HG02678 (cell line): Measurements from ENCODE around the gene SNAPIN.
"Not testable (repeated sequence)": the region's sequence is repeated elsewhere in the genome, so short reads cannot be mapped to it uniquely, and the experiment has no call there.

ENCODE experiments used
- ATAC-seq: cut with Tn5 transposase; IDR thresholded peaks from one replicate; pipeline ENCODE4 v1.9.1; 2021; ENCODE audit warnings: mild to moderate bottlenecking, moderate library complexity; ENCODE audit not compliant: unreplicated experiment

SNAPIN gene

GRCh38 chr1:153646672-153647345 lies 11.7 kb upstream of the SNAPIN start:
- no peak for ATAC-seq

- ATAC-seq, result no peak
Measured at GRCh38 chr1:153647346-153647714, 11.2 kb upstream of the SNAPIN start.

GRCh38 chr1:153648000-153648643 lies 10.4 kb upstream of the SNAPIN start:
- ATAC-seq, result no peak

GRCh38 chr1:153649137-153649862 lies 9.2 kb upstream of the SNAPIN start:
- ATAC-seq, result no peak

GRCh38 chr1:153649863-153650235 lies 8.7 kb upstream of the SNAPIN start:
- no peak for ATAC-seq

- no peak for ATAC-seq
Measured at GRCh38 chr1:153651771-153652170, 6.7 kb upstream of the SNAPIN start.

- ATAC-seq, result no peak
Measured at GRCh38 chr1:153652805-153653500, 5.5 kb upstream of the SNAPIN start.

- no peak for ATAC-seq
Measured at GRCh38 chr1:153655333-153655732, 3.2 kb upstream of the SNAPIN start.

- ATAC-seq, result no peak
Measured at GRCh38 chr1:153659175-153659534, 652 bp downstream of the SNAPIN start.

- ATAC-seq, result no peak
Measured at GRCh38 chr1:153659656-153660055, 1.2 kb downstream of the SNAPIN start.

- ATAC-seq, result no peak
Measured at GRCh38 chr1:153661111-153661708, 2.7 kb downstream of the SNAPIN start.

GRCh38 chr1:153662269-153662668 lies 3.8 kb downstream of the SNAPIN start:
- no peak for ATAC-seq

- no peak for ATAC-seq
Measured at GRCh38 chr1:153663211-153663610, 4.7 kb downstream of the SNAPIN start.

- no peak for ATAC-seq
Measured at GRCh38 chr1:153667439-153667838, 8.9 kb downstream of the SNAPIN start.

- not testable (repeated sequence) for ATAC-seq
Measured at GRCh38 chr1:153668672-153669071, 10.2 kb downstream of the SNAPIN start.

GRCh38 chr1:153669606-153670005 lies 11.1 kb downstream of the SNAPIN start:
- ATAC-seq, result no peak

GRCh38 chr1:153670257-153670858 lies 11.9 kb downstream of the SNAPIN start:
- ATAC-seq, result no peak

- ATAC-seq, result peak; percentile 93
Measured at GRCh38 chr1:153670859-153671627, 12.5 kb downstream of the SNAPIN start, which contains the start of gene ILF2. Gene ILF2, minus strand, starts transcription at chr1:153670993. Its CDS starts 71 bp downstream, at chr1:153670922.

GRCh38 chr1:153671628-153672353 lies 13.3 kb downstream of the SNAPIN start:
- ATAC-seq, result peak; percentile 16
